Measurements from ENCODE around the gene EFCAB6.

DNA sequence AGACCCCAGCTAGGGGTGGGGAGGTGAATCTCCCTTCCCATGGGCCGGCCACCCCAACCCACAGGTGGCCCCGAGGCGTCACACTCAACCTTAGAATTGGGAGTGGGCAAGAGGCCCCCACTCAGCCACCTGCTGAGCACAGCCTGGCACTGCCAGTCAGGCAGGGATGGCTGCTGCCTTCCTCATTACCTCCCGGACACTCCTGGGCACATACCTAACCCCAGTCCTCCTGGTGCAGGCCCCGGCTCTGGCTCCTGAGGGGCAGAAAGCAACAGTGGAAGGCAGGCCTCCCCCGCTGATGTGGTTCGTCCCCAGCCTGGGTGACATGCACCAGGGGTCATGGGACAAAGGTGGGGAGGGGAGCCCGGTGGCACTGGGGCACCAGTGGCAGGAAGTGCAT is 296.7 kb downstream of the EFCAB6 start:
- TF ChIP-seq, protein P1, sequence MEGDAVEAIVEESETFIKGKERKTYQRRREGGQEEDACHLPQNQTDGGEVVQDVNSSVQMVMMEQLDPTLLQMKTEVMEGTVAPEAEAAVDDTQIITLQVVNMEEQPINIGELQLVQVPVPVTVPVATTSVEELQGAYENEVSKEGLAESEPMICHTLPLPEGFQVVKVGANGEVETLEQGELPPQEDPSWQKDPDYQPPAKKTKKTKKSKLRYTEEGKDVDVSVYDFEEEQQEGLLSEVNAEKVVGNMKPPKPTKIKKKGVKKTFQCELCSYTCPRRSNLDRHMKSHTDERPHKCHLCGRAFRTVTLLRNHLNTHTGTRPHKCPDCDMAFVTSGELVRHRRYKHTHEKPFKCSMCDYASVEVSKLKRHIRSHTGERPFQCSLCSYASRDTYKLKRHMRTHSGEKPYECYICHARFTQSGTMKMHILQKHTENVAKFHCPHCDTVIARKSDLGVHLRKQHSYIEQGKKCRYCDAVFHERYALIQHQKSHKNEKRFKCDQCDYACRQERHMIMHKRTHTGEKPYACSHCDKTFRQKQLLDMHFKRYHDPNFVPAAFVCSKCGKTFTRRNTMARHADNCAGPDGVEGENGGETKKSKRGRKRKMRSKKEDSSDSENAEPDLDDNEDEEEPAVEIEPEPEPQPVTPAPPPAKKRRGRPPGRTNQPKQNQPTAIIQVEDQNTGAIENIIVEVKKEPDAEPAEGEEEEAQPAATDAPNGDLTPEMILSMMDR (IDR thresholded peaks at IDR 0.05) = no peak
- TF ChIP-seq POLR2A (IDR thresholded peaks at IDR 0.05) (no peak), POLR2AphosphoS5 (IDR thresholded peaks at IDR 0.05) (no peak), EP300 (IDR thresholded peaks at IDR 0.05) (no peak)

All from gastroesophageal sphincter (tissue), 3 donors.